ENCODE measurements around the gene FAM174C. TPM values are rescaled to one million over a fixed set of nuclear protein-coding genes. Genes with fewer than 3 reads are reported as not detected.

Gene FAM174C
- 10 to 100 TPM in 7 of 10 donors, 1 to 10 TPM in 3; 8.2 to 19.0 (median 12.7) TPM for total RNA-seq
- 10 to 100 TPM; 40.2 to 70.2 TPM for polyA plus RNA-seq
- long read RNA-seq, donor 1, partial matches to known transcripts: 4 of 9 reads
- long read RNA-seq, donor 1, other reads (novel, unspliced or antisense): 1 of 9 reads
- long read RNA-seq, donor 2, transcript C19orf24-201 (3 exons, 983 nt): major isoform, 7 of 14 reads
- long read RNA-seq, donor 2, partial matches to known transcripts: 6 of 14 reads
- long read RNA-seq, donor 2, other reads (novel, unspliced or antisense): 0 of 14 reads
- long read RNA-seq, donor 3, transcript C19orf24-201 (3 exons, 983 nt): major isoform, 6 of 10 reads
- long read RNA-seq, donor 3, partial matches to known transcripts: 0 of 10 reads
- long read RNA-seq, donor 3, other reads (novel, unspliced or antisense): 2 of 10 reads

- Histone ChIP-seq H3K4me3 (peak within 1 kb of the TSS; percentile 42 to 91 (median 70)), H3K4me1 (peaks cover 43 to 67% (median 63%) of the 10 kb centered on the region in 9 donors), H3K27me3 (no peaks in the 10 kb centered on the region), H3K27ac (peak within 1 kb of the TSS; percentile 89 to 100 (median 98)), H3K36me3 (peaks cover 0 to 76% (median 53%) of the 10 kb centered on the region in 9 donors), H3K9me3 (no peaks in the 10 kb centered on the region)
- intact Hi-C loops (cut with DNase I): loop anchor here in 6 of 10 donors (5.0 to 10.0 kb wide), 6 partner anchors 107 to 237 kb away; partner anchors contain the start of genes DAZAP1 (in 3 of the 6), GAMT (in 3 of the 6), NDUFS7 (in 2 of the 6) and ADAMTSL5 (in 1 of the 6)
- ATAC-seq (peak; percentile 68 to 93 (median 78)), DNase-seq (peak; percentile 95 to 96)
- TF ChIP-seq CTCF (IDR thresholded peaks at IDR 0.05): no peak
- 0% methylated on average over 94 to 98 of the region's 98 CpGs for WGBS, 2 donors
These were observed at the start of gene FAM174C for GRCh38 chr19:1275260-1275975. TSS of gene FAM174C (plus strand) at chr19:1275530. CDS start at chr19:1275550, 20 bp downstream.

GRCh38 chr19:1226227-1226518 lies 49.2 kb upstream of the FAM174C start:
- ATAC-seq (no peak), DNase-seq (no peak)
- Histone ChIP-seq H3K4me1 (peaks cover 5 to 26% (median 12%) of the 10 kb centered on the region in 9 donors), H3K27me3 (no peaks in the 10 kb centered on the region), H3K4me3 (no peak overlapping the region), H3K36me3 (peaks cover 0 to 72% (median 35%) of the 10 kb centered on the region in 9 donors), H3K27ac (no peak overlapping the region), H3K9me3 (no peaks in the 10 kb centered on the region)
- WGBS, 2 donors: 92 to 94% methylated on average over 11 of the region's 11 CpGs
- intact Hi-C loops (cut with DNase I): no loop called here
- TF ChIP-seq CTCF (IDR thresholded peaks at IDR 0.05): no peak

GRCh38 chr19:1226522-1227303 lies 48.6 kb upstream of the FAM174C start:
- no peak for TF ChIP-seq CTCF (IDR thresholded peaks at IDR 0.05)
- H3K36me3 ChIP-seq: peaks cover 0 to 67% (median 30%) of the 10 kb centered on the region in 9 donors
- DNase-seq: no peak
- 95 to 96% methylated on average over 49 to 50 of the region's 50 CpGs for WGBS, 2 donors
- no peak for ATAC-seq
- H3K27ac ChIP-seq: no peak overlapping the region
- intact Hi-C loops (cut with DNase I): no loop called here
- peaks cover 2 to 21% (median 8%) of the 10 kb centered on the region in 9 donors for H3K4me1 ChIP-seq
- H3K4me3 ChIP-seq: no peak overlapping the region
- no peaks in the 10 kb centered on the region for H3K9me3 ChIP-seq
- H3K27me3 ChIP-seq: no peaks in the 10 kb centered on the region
